A549 (cell line): ENCODE results near the gene MT3. TPM values are rescaled to one million over a fixed set of nuclear protein-coding genes. Genes with fewer than 3 reads are reported as not detected.

Source experiments
- ATAC-seq, 2 experiments: fragments of 200-7000 bp in 1 of 2; fragments of >200 bp in 1 of 2; cut with Nextera tagmentation in 1 of 2; cut with Tn5 transposase in 1 of 2; 3 replicates each; pipeline versions ENCODE4 v1.8.0 to v1.9.1; 2018 to 2020; ENCODE audit warnings: mild to moderate bottlenecking in 1 of 2, moderate library complexity in 1 of 2
- CTCF ChIA-PET: fragments of 300-600 bp; sonication (Branson Sonifier 250); formaldehyde crosslinking; extraction: SDS; loops from one replicate; lab custom pipeline; 2021; ENCODE audit warnings: antibody characterized with exemption, inconsistent platforms; lab: Yijun Ruan, JAX
- POLR2A ChIA-PET: fragments of 350-600 bp; formaldehyde crosslinking; extraction: SDS; loops from one replicate; lab custom pipeline; 2021; ENCODE audit warnings: antibody characterized with exemption, inconsistent platforms; lab: Yijun Ruan, JAX
- DNase-seq, 2 experiments: peaks; one replicate each; pipeline versions ENCODE4 v3.0.0 to v3.0.0-alpha.2; 2011 to 2016; ENCODE audit warnings: low read depth in 1 of 2, low spot score in 1 of 2
- FAIRE-seq: peaks from 2 replicates; lab custom pipeline; 2011; peaks lifted over from hg19 to GRCh38; lab: Jason Lieb, UNC
- H3K27ac ChIP-seq, 2 experiments: fragments of >200 bp; sonication (Bioruptor Twin); formaldehyde crosslinking; 3 replicates each; pipeline ENCODE4 v1.5.1; 2016 to 2017
- H3K4me1 ChIP-seq: fragments of >200 bp; sonication (Bioruptor Twin); formaldehyde crosslinking; 3 replicates; pipeline ENCODE4 v1.6.1; 2016
- H3K4me2 ChIP-seq: fragments of >200 bp; sonication (Bioruptor Twin); formaldehyde crosslinking; 3 replicates; pipeline ENCODE4 v1.6.1; 2016
- H3K4me3 ChIP-seq: fragments of >200 bp; sonication (Bioruptor Twin); formaldehyde crosslinking; 3 replicates; pipeline ENCODE4 v1.5.1; 2016
- H3K9me3 ChIP-seq: fragments of >200 bp; sonication (Bioruptor Twin); formaldehyde crosslinking; 3 replicates; pipeline ENCODE4 v1.6.1; 2016
- ATOH8 ChIP-seq: fragments of 250-450 bp; sonication (Bioruptor Pico); IDR thresholded peaks from 2 replicates; pipeline ENCODE4 v1.5.0; 2020; ENCODE audit warnings: low read depth, mild to moderate bottlenecking, moderate library complexity
- BHLHE40 ChIP-seq: IDR thresholded peaks from 2 replicates; pipeline ENCODE4 v1.6.1; 2012; ENCODE audit warnings: low read depth, low read length, inconsistent platforms
- CBX2 ChIP-seq: fragments of 200-600 bp; sonication (generic); IDR thresholded peaks from 2 replicates; pipeline ENCODE4 v1.6.1; 2016; ENCODE audit warnings: low read depth, mild to moderate bottlenecking, borderline replicate concordance
- EHF ChIP-seq: fragments of 250-450 bp; sonication (Bioruptor Pico); IDR thresholded peaks from 2 replicates; pipeline ENCODE4 v1.5.0; 2020; ENCODE audit warnings: mild to moderate bottlenecking
- EP300 ChIP-seq, 2 experiments: fragments of >200 bp; sonication (Bioruptor Twin); formaldehyde crosslinking; IDR thresholded peaks; 2 replicates in 1 of 2; 3 replicates in 1 of 2; pipeline ENCODE4 v1.6.1; 2016 to 2017
- FOSL2 ChIP-seq, 2 experiments: fragments of 450-650 bp in 1 of 2; fragments of >200 bp in 1 of 2; sonication (Bioruptor Twin) in 1 of 2; formaldehyde crosslinking; IDR thresholded peaks; 2 replicates each; pipeline versions ENCODE4 v1.5.0 to v1.6.1; 2016 to 2020; ENCODE audit warnings: mild to moderate bottlenecking in 1 of 2, moderate library complexity in 1 of 2
- JUN ChIP-seq, 2 experiments: fragments of >200 bp; sonication (Bioruptor Twin); formaldehyde crosslinking; IDR thresholded peaks; 2 replicates in 1 of 2; 3 replicates in 1 of 2; pipeline ENCODE4 v1.6.1; 2016 to 2017
- JUNB ChIP-seq: fragments of >200 bp; sonication (Bioruptor Twin); formaldehyde crosslinking; IDR thresholded peaks from 2 replicates; pipeline ENCODE4 v1.6.1; 2016
- MAX ChIP-seq: IDR thresholded peaks from 2 replicates; pipeline ENCODE4 v1.6.1; 2012
- NPAS2 ChIP-seq: fragments of 250-450 bp; sonication (Bioruptor Pico); IDR thresholded peaks from 2 replicates; pipeline ENCODE4 v1.8.0; 2022; ENCODE audit warnings: mild to moderate bottlenecking, moderate library complexity, borderline replicate concordance
- POLR2A ChIP-seq: IDR thresholded peaks from 2 replicates; pipeline ENCODE4 v1.6.1; 2012; ENCODE audit warnings: mild to moderate bottlenecking, low read length
- RAD21 ChIP-seq, 2 experiments: fragments of >200 bp in 1 of 2; sonication (Bioruptor Twin) in 1 of 2; formaldehyde crosslinking in 1 of 2; IDR thresholded peaks in 1 of 2; conservative IDR thresholded peaks in 1 of 2; 2 replicates in 1 of 2; 3 replicates in 1 of 2; pipeline ENCODE4 v1.6.1; 2012 to 2018; ENCODE audit warnings: inconsistent platforms in 1 of 2
- RARB ChIP-seq: fragments of 250-450 bp; sonication (Bioruptor Pico); IDR thresholded peaks from 2 replicates; pipeline ENCODE4 v1.8.0; 2021; ENCODE audit warnings: mild to moderate bottlenecking, moderate library complexity
- RFX5 ChIP-seq: fragments of 450-650 bp; IDR thresholded peaks from 2 replicates; pipeline ENCODE4 v1.7.1; 2014; ENCODE audit warnings: antibody characterized with exemption, mild to moderate bottlenecking, moderate library complexity
- TP53 ChIP-seq: fragments of 250-450 bp; sonication (Bioruptor Pico); IDR thresholded peaks from 2 replicates; pipeline ENCODE4 v1.5.0; 2021; ENCODE audit warnings: mild to moderate bottlenecking, moderate library complexity
- USF2 ChIP-seq: fragments of 450-650 bp; IDR thresholded peaks from 2 replicates; pipeline ENCODE4 v1.6.1; 2014; ENCODE audit warnings: antibody characterized with exemption
- ZNF302 ChIP-seq: fragments of 250-450 bp; sonication (Bioruptor Pico); IDR thresholded peaks from 2 replicates; pipeline ENCODE4 v1.9.0; 2021; ENCODE audit warnings: inconsistent platforms, mild to moderate bottlenecking, moderate library complexity
- ZSCAN20 ChIP-seq: fragments of 250-450 bp; sonication (Bioruptor Pico); IDR thresholded peaks from 2 replicates; pipeline ENCODE4 v1.8.0; 2022; ENCODE audit warnings: mild to moderate bottlenecking, moderate library complexity
- WGBS: methylation state at CpG from one replicate; pipeline ENCODE4 v1.1.6; 2017; ENCODE audit errors: missing lambda C conversion rate; 5-methylcytosine and 5-hydroxymethylcytosine counted together
- polyA minus RNA-seq: library from RNA; depleted of rRNA, polyadenylated mRNA; stranded (reverse); fragments of >200 nt; gene quantifications from 2 replicates; pipeline ENCODE4 v1.2.3, GENCODE V29; 2011; rRNA and poly(A)+ RNA removed
- polyA plus RNA-seq, 4 experiments: library from polyadenylated mRNA; depleted of rRNA in 3 of 4; stranded (reverse); fragments of >200 nt; fragmentation: RNase III in 1 of 4; extraction: RNeasy Plus Mini Kit Qiagen cat#74134 plus additional on column Dnase treatment in 1 of 4; gene quantifications; 2 replicates in 3 of 4; 3 replicates in 1 of 4; pipeline ENCODE4 v1.2.3, GENCODE V29; 2011 to 2017

The MT3 gene
- 0.16 and 0.24 TPM in 2 replicates for polyA plus RNA-seq (2011; rRNA removed)
- 0.11 TPM in 1 of 2 replicates, not detected in the other for polyA plus RNA-seq (2012; cell fraction: cytosol; rRNA removed)
- not detected in 2 replicates for polyA plus RNA-seq (2012; cell fraction: nucleus; rRNA removed)
- 0.21 TPM in 1 of 3 replicates, not detected in the others for polyA plus RNA-seq (2017; fragmentation: RNase III; extraction: RNeasy Plus Mini Kit Qiagen cat#74134 plus additional on column Dnase treatment)
- not detected in 2 replicates for polyA minus RNA-seq

- peak; percentile 44 to 71; a peak in 5 of 6 replicates for ATAC-seq
- DNase-seq = peak in 1 of 2 experiments; percentile 28
- H3K4me2 ChIP-seq = peak within 1 kb of the TSS; percentile 83
- H3K4me3 ChIP-seq = peak within 1 kb of the TSS; percentile 36
- ChIA-PET POLR2A (no interaction called here), CTCF (interaction anchor here (1.0 to 1.4 kb wide), 2 partner anchors 12 to 15 kb away, joined by 3 read pairs; no protein-coding TSS in a partner anchor)
- WGBS = 44% methylated on average over 44 of the region's 87 CpGs
- peak within 1 kb of the TSS in 1 of 2 experiments; percentile 38; a peak in 1 of 6 replicates for H3K27ac ChIP-seq
- no peak for FAIRE-seq
- TF ChIP-seq POLR2A = no peak
- no peaks in the 10 kb centered on the region for H3K4me1 ChIP-seq
- no peaks in the 10 kb centered on the region for H3K9me3 ChIP-seq
These were observed at the start of gene MT3 for GRCh38 chr16:56589141-56590039. Gene MT3 (plus strand): TSS chr16:56589528. CDS start chr16:56589591, 63 bp downstream.

- no peak for FAIRE-seq
- H3K27ac ChIP-seq = no peak overlapping the region
- no peak overlapping the region for H3K4me3 ChIP-seq
- no peak for DNase-seq
- no peak for ATAC-seq
- no peaks in the 10 kb centered on the region for H3K4me1 ChIP-seq
- no peak overlapping the region for H3K4me2 ChIP-seq
- 42% methylated on average over 4 of the region's 4 CpGs for WGBS
- ChIA-PET CTCF (interaction anchor here (0.5 kb wide), 1 partner anchor 135 kb away, joined by 4 read pairs; no protein-coding TSS in a partner anchor), POLR2A (no interaction called here)
- no peaks in the 10 kb centered on the region for H3K9me3 ChIP-seq
- TF ChIP-seq TP53 (no peak), CBX2 (no peak), MAX (no peak)
These were observed 49.7 kb upstream of the MT3 start for GRCh38 chr16:56539656-56540055.

GRCh38 chr16:56542039-56542438, 47.3 kb upstream of the MT3 start:
- ChIA-PET POLR2A (no interaction called here), CTCF (no interaction called here)
- DNase-seq = no peak
- no peak overlapping the region for H3K4me2 ChIP-seq
- H3K4me3 ChIP-seq = no peak overlapping the region
- no peak for ATAC-seq
- no peak for FAIRE-seq
- WGBS = 7% methylated on average over 2 of the region's 2 CpGs
- H3K27ac ChIP-seq = no peak overlapping the region
- TF ChIP-seq FOSL2 (IDR thresholded peaks at IDR 0.05) = no peak
- TF ChIP-seq FOSL2 (CRISPR knock-in tag; IDR thresholded peaks at IDR 0.05) = no peak
- TF ChIP-seq USF2 = no peak
- TF ChIP-seq JUN (IDR thresholded peaks at IDR 0.05) = no peak
- TF ChIP-seq RFX5 = no peak
- TF ChIP-seq EHF (CRISPR knock-in tag) = no peak
- no peak for TF ChIP-seq RAD21 (conservative IDR thresholded peaks at IDR 0.05 in 1 of 2, IDR thresholded peaks at IDR 0.05 in 1 of 2)
- no peak for TF ChIP-seq NPAS2 (CRISPR knock-in tag)
- TF ChIP-seq ZNF302 (CRISPR knock-in tag) = no peak
- no peak for TF ChIP-seq ATOH8 (CRISPR knock-in tag)
- no peak for TF ChIP-seq ZSCAN20 (CRISPR knock-in tag)
- TF ChIP-seq JUNB = no peak
- TF ChIP-seq BHLHE40 = no peak
- TF ChIP-seq EP300 (IDR thresholded peaks at IDR 0.05) = no peak
- TF ChIP-seq RARB (CRISPR knock-in tag) = no peak
- no peaks in the 10 kb centered on the region for H3K4me1 ChIP-seq
- no peaks in the 10 kb centered on the region for H3K9me3 ChIP-seq
